NCI-H524 (cell line): Measurements from ENCODE around the gene NCL.
"Not testable (repeated sequence)": the region's sequence is repeated elsewhere in the genome, so short reads cannot be mapped to it uniquely, and the experiment has no call there.

Source experiments
- DNase-seq, 2 experiments: peaks; one replicate each; lab custom pipeline; 2025; lab: John Stamatoyannopoulos, UW

Gene NCL

DNA sequence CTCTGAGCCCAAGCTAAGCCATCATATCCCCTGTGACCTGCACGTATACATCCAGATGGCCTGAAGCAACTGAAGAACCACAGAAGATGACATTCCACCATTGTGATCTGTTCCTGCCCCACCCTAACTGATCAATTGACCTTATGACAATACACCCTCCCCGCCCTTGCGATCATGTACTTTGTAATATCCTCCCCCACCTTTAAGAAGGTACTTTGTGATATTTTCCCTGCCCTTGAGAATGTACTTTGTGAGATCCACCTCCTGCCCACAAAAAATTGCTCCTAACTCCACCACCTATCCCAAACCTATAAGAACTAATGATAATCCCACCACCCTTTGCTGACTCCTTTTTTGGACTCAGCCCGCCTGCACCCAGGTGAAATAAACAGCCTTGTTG lies 33.8 kb downstream of the NCL start:
- DNase-seq: not testable (repeated sequence)

DNA sequence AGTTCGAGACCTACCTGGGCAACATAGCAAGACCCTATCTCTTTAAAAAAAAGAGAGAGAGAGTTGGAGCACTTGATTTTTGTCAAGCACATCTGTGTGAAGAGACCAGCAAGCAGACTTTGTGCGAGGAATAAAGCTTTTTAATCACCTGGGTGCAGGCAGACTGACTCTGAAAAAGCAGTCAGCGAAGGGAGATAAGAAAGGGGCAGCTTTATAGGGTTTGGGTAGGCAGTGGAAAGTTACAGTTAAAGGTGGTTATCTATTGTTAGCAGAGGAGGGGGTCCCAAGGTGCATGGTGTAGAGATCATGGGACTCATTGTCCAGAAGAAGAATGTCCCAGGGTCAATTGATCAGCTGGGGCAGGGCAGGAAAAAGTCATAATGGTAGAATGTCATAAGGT lies 34.4 kb downstream of the NCL start:
- no peak for DNase-seq

DNA sequence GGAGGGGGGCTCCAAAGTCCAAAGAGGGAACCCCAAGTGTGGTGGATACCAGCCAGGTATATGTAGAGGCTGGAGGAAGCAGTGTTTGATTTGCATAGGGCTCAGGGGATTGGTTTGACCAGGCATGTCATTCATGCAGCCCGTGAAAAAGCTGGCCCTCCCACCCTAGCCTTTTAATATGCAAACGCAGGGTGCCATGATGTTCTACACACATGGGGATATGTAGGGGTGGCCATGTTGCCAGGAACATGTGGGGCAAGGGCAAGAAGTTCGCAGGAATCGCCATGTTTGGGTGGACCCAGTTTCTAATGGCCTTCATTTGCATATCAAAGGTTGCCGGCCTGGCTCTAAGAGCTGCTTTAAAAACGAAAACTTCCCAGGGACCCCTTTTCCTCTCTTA lies 35.1 kb downstream of the NCL start:
- DNase-seq: no peak

DNA sequence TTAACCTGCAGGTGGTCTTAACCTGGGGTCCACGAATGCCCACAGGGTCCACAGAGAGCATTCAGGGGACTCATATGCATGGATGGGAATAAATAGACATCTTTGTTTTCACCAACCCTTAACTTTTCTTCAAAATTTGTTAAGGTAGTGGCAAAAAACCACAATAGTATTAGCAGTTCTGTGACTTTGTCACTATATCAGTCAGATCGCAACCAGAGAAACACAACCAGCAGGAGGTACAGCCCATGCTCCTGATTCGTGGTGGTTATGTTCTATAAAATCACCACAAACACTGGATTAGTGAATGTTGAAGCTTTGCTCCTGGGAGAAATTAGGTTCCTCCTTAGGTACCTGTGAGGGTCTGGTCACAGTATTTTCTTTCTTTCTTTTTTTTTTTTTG lies 37.2 kb downstream of the NCL start:
- no peak for DNase-seq

DNA sequence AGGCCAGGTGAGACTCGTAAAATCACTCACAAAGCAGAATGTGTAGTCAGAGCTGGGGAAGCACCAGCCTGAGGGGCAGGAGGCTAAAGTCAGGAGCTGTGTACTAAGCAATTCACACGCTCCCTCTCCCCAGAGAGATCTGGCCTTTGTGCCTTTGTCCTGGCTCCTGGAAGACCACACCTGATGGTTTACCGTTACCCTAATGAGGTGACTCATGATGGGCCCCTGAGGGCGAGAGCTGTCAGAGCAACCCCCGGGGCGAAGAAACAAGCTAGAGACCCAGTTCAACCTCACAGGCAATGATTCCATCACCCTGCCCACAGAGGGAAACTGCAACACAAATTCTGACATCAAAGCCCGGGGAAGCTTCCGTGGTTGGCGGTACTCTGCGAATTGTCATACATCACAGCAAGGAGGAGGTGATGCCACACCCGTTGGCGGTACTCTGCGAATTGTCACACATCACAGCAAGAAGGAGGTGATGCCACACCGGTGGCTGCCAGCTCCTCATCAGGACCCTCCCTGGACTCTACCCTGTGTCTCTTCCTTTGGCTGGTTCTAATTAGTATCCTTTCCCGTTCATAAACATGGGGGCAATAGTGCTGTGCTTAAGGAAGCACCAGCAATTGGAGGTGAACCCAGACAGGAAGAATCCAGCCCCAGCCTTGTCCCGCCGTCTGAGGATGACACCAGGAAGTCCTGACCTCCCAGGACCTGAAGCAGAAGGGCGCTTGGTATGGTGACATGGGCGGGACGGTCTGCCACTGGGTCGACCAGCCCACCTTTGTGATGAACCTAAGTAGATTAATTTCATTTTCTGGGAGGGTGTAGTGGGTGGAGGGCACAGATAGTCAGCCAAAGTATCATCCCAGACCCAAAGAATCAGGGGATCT lies 38.2 kb downstream of the NCL start:
- DNase-seq: no peak

- no peak for DNase-seq
Measured at GRCh38 chr2:231425291-231425810, 38.9 kb downstream of the NCL start.

GRCh38 chr2:231423176-231423575 lies 41.1 kb downstream of the NCL start:
- no peak for DNase-seq

- DNase-seq: peak in 1 of 2 experiments; percentile 22
Measured at GRCh38 chr2:231422056-231422455, 42.2 kb downstream of the NCL start.

- DNase-seq: no peak
Measured at GRCh38 chr2:231421051-231421580, 43.2 kb downstream of the NCL start.

DNA sequence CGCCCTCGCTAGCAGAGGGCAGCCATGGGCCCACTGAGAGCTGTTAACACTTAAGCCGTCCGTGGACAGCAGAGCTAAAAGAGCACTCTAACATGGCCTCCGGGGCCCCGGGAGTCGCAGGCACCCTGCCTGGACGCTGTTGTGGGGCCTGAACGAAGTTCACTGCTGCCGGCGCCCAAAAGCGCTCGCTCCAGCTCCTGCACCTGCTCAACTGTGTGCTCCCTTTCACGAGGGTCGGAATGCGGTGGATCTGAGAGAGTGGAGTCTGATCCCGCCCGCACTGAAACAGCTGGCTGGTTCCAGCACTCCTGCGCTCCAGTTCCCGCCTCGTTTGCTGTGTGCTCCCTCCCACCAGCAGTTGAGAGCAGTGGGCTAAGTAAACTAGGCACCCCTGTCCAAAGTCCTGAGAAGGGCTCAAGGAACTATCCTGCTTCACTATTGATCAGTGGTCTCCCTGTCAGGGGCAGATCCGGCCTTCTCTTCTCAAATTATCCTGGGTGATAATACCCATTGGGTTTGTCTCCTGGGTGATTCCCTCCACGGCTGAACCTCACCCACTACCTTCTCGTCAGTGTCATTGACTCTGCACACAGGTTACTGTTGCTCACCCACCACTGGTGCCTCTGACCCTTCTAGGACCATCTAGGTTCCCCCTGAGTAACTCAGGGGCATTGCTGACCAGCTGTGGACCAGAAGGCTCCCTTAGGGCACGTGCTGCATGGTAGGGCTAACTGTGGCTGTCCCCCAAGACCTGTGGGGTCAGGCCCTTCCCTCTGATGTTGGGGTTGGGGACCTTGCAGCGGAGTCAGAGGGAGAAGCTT lies 45.3 kb downstream of the NCL start:
- DNase-seq: no peak

DNA sequence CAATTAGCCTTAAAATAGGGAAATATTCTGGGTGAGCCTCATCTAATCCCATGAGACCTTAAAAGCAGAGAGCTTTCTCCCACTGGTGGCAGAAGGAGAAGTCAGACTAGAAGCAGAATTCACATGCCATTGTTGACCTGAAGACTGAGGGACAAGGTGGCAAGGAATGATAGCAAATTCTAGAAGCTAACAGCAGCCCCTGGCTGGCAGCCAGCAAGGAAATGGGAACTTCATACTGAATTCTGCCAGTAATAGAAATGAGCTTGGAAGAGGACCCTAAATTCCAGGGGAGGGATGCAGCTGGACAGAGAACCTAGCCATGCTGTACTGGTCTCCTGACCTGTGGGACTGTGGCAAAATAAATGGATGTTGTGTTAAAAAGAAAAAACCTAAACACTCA lies 49.3 kb downstream of the NCL start:
- DNase-seq: no peak

DNA sequence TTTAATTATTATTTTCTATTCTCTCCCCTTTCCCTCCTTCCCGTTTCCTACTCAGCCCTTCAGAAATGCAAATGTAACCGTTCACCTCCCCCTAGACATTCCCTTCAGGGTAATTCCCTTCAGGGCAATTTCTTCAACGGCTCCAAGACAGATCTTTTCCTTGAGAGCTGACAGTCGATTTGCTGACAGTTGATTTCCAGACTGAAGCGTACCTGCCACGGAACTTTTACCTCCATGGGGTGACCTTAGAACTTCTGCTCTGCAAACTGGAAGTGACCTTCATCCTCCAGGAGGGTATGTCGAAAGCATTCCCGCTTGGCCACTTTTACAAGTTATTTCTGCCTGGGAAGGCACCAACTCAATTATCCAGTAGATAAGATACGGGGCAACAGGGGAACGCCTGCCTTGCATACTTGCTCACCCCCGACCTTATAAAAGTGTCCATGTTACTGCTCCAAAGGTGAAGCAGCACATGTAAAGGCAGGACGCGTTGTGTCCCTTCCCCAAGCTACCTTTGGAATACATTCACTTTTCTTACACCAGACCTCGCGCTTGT lies 50.3 kb downstream of the NCL start:
- DNase-seq: no peak

GRCh38 chr2:231413456-231413855 lies 50.8 kb downstream of the NCL start:
- no peak for DNase-seq

- DNase-seq: no peak
Measured at GRCh38 chr2:231412618-231412963, 51.7 kb downstream of the NCL start.

DNA sequence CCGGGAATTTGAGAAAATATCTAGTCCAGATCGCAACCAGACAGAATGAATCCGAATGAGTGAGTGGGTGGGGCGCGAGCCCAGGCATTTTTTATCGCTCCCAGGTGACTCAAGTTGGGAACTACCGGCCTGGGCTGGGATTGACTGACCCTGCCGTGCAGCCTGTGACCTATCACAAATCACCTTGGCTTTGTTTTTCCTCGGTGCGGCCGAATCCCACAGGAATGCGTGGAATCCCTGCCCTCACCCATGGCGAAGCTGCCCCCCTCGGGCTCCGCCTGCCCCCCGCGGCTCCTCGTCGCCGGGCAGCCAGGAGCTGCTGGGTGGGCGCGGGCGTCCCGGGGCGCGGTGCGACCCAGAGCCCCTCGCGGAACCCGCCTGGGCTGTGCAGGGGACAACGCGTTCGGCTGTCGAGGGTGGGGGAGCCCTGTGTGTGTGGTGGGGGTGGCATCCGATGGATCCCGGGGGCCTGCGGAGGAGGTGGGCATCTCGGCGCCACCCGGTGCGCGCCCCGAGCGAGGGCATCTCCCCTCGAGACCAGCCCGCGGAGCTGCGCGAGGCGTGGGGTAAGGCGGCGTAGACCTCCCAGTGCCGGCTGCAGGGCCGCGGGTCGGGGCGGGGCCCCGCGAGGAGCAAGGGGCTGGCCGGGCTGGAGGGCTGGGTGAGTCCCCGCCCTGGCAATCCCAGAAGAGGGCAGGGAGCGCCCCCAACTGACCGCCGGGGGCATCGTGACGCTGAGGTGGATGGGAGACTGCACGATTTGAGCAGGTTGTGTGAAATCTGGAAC lies 52.3 kb downstream of the NCL start:
- peak; percentile 63 to 80 for DNase-seq

- no peak for DNase-seq
Measured at GRCh38 chr2:231411237-231411636, 53.0 kb downstream of the NCL start.

- no peak for DNase-seq
Measured at GRCh38 chr2:231410293-231411004, 53.8 kb downstream of the NCL start.

- no peak for DNase-seq
Measured at GRCh38 chr2:231409776-231410175, 54.5 kb downstream of the NCL start.

DNA sequence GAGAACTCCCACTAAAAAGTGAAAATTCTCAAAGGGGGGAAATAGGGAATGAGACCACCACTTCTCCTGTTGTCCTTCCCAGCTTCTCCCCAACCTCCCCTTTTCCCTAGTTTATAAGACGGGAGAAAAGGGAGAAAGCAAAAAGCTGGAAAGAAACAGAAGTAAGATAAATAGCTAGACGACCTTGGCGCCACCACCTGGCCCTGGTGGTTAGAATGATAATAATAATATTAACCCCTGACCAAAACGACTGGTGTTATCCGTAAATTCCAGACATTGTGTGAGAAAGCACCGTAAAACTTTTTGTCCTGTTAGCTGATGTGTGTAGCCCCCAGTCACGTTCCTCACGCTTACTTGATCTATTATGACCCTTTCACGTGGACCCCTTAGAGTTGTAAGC lies 56.0 kb downstream of the NCL start:
- not testable (repeated sequence) for DNase-seq

DNA sequence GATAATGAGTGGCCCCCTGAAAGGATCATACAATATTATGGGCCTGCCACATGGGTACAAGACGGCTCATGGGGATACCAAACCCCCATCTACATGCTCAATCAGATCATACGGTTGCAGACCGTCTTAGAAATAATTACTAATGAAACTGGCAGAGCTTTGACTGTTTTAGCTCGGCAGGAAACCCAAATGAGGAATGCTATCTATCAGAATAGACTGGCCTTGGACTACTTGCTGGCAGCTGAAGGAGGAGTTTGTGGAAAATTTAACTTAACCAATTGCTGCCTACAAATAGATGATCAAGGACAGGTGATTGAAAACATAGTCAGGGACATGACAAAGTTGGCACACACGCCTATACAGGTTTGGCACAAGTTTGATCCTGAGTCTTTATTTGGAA lies 56.6 kb downstream of the NCL start:
- DNase-seq: not testable (repeated sequence)
